DND-41 (cell line): ENCODE measurements around the gene SLC35F2.

ENCODE experiments used
- ATAC-seq: fragments of 200-7000 bp; cut with Tn5 transposase; 3 replicates; pipeline ENCODE4 v1.9.1; 2021; ENCODE audit warnings: low read depth; ENCODE audit not compliant: insufficient read depth
- DNase-seq: peaks from one replicate; pipeline ENCODE4 v3.0.0-alpha.2; 2020
- H2AFZ ChIP-seq: 2 replicates; pipeline ENCODE4 v1.6.0; 2012; ENCODE audit warnings: low read depth, low read length
- H3K27ac ChIP-seq: 2 replicates; pipeline ENCODE4 v1.5.1; 2012; ENCODE audit warnings: low read length, inconsistent platforms
- H3K27me3 ChIP-seq: fragments of 200-600 bp; sonication (generic); 2 replicates; pipeline ENCODE4 v1.6.0; 2012; ENCODE audit warnings: low read length, mild to moderate bottlenecking, inconsistent platforms; ENCODE audit not compliant: insufficient read depth, poor library complexity
- H3K36me3 ChIP-seq: 2 replicates; pipeline ENCODE4 v1.5.1; 2012; ENCODE audit warnings: low read length, inconsistent platforms; ENCODE audit not compliant: insufficient read depth
- H3K4me1 ChIP-seq: 2 replicates; pipeline ENCODE4 v1.5.1; 2012; ENCODE audit warnings: mild to moderate bottlenecking, low read length; ENCODE audit not compliant: insufficient read depth
- H3K4me2 ChIP-seq: 2 replicates; pipeline ENCODE4 v1.6.0; 2012; ENCODE audit warnings: mild to moderate bottlenecking, moderate library complexity, low read length, inconsistent platforms; ENCODE audit not compliant: insufficient read depth
- H3K4me3 ChIP-seq, 2 experiments: fragments of 200-600 bp in 1 of 2; shearing (Covaris generic) in 1 of 2; 2 replicates each; pipeline ENCODE4 v1.5.1; 2012 to 2016; ENCODE audit warnings: inconsistent platforms in 2 of 2, low read length in 2 of 2, mild to moderate bottlenecking in 2 of 2, low read depth in 1 of 2, moderate library complexity in 1 of 2
- H3K79me2 ChIP-seq: 2 replicates; pipeline ENCODE4 v1.6.0; 2012; ENCODE audit warnings: low read length, inconsistent platforms; ENCODE audit not compliant: insufficient read depth
- H3K9ac ChIP-seq: 2 replicates; pipeline ENCODE4 v1.6.0; 2012; ENCODE audit warnings: low read depth, mild to moderate bottlenecking, inconsistent platforms, low read length, moderate library complexity
- H3K9me3 ChIP-seq: 2 replicates; pipeline ENCODE4 v1.5.1; 2012; ENCODE audit warnings: low read length, moderate library complexity, mild to moderate bottlenecking, inconsistent platforms; ENCODE audit not compliant: insufficient read depth, severe bottlenecking
- H4K20me1 ChIP-seq: 2 replicates; pipeline ENCODE4 v1.6.0; 2012; ENCODE audit warnings: low read length; ENCODE audit not compliant: insufficient read depth
- CTCF ChIP-seq: IDR thresholded peaks from 2 replicates; pipeline ENCODE4 v1.5.1; 2012; ENCODE audit warnings: borderline replicate concordance, low read length, moderate library complexity, mild to moderate bottlenecking; ENCODE audit not compliant: poor library complexity, severe bottlenecking; ENCODE audit errors: extremely low read depth
- EZH2 ChIP-seq: IDR thresholded peaks from 3 replicates; pipeline ENCODE4 v1.6.1; 2012; ENCODE audit warnings: borderline replicate concordance, low read depth, mild to moderate bottlenecking, moderate library complexity, low read length, inconsistent platforms; ENCODE audit not compliant: severe bottlenecking

SLC35F2 gene

GRCh38 chr11:107799218-107799859 lies 59.2 kb downstream of the SLC35F2 start:
- no peak overlapping the region for H3K9ac ChIP-seq
- H4K20me1 ChIP-seq, result no peaks in the 10 kb centered on the region
- no peaks in the 10 kb centered on the region for H3K27me3 ChIP-seq
- no peak overlapping the region for H3K4me3 ChIP-seq
- no peak overlapping the region for H2AFZ ChIP-seq
- H3K27ac ChIP-seq, result no peak overlapping the region
- H3K79me2 ChIP-seq, result no peaks in the 10 kb centered on the region
- H3K4me2 ChIP-seq, result no peak overlapping the region
- DNase-seq (peak; percentile 61), ATAC-seq (peak; percentile 73)
- H3K4me1 ChIP-seq, result no peaks in the 10 kb centered on the region
- H3K36me3 ChIP-seq, result no peaks in the 10 kb centered on the region
- H3K9me3 ChIP-seq, result no peaks in the 10 kb centered on the region
- peak; percentile 84 for TF ChIP-seq CTCF
- no peak for TF ChIP-seq EZH2

GRCh38 chr11:107792049-107792443 lies 66.5 kb downstream of the SLC35F2 start:
- TF ChIP-seq EZH2, result no peak
- TF ChIP-seq CTCF, result no peak
- ATAC-seq (no peak), DNase-seq (no peak)
- Histone ChIP-seq H3K4me1 (no peaks in the 10 kb centered on the region), H3K27me3 (no peaks in the 10 kb centered on the region), H3K27ac (no peak overlapping the region), H3K36me3 (no peaks in the 10 kb centered on the region), H3K4me3 (no peak overlapping the region), H3K9me3 (no peaks in the 10 kb centered on the region), H4K20me1 (no peaks in the 10 kb centered on the region), H3K4me2 (no peak overlapping the region), H2AFZ (no peak overlapping the region), H3K79me2 (no peaks in the 10 kb centered on the region), H3K9ac (no peak overlapping the region)

- Histone ChIP-seq H3K9me3 (no peaks in the 10 kb centered on the region), H3K79me2 (no peaks in the 10 kb centered on the region), H3K36me3 (no peaks in the 10 kb centered on the region), H3K4me2 (no peak overlapping the region), H3K27me3 (no peaks in the 10 kb centered on the region), H3K9ac (no peak overlapping the region), H3K27ac (no peak overlapping the region), H3K4me3 (no peak overlapping the region), H4K20me1 (no peaks in the 10 kb centered on the region), H3K4me1 (no peaks in the 10 kb centered on the region), H2AFZ (no peak overlapping the region)
- TF ChIP-seq CTCF, result no peak
- no peak for DNase-seq
- no peak for ATAC-seq
Measured at GRCh38 chr11:107791343-107792048, 67.1 kb downstream of the SLC35F2 start.
